Hematopoietic multipotent progenitor cell (in vitro differentiated cells): ENCODE data around the gene CYP1A1. TPM values are rescaled to one million over a fixed set of nuclear protein-coding genes. Genes with fewer than 3 reads are reported as not detected.
A peak's percentile ranks its signal among the peaks of the same experiment; 100 is the strongest.
"Not testable (repeated sequence)": the region's sequence is repeated elsewhere in the genome, so short reads cannot be mapped to it uniquely, and the experiment has no call there.

ENCODE experiments used
- DNase-seq, 3 donors: peaks; one replicate each; pipeline ENCODE4 v3.0.0-alpha.2; 2011 to 2015; ENCODE audit warnings: low read depth in 2 of 3, low spot score in 2 of 3
- total RNA-seq: library from RNA; depleted of rRNA; stranded (reverse); fragments of >200 nt; gene quantifications from one replicate; pipeline ENCODE4 v1.2.3, GENCODE V29; 2012

Gene CYP1A1
- total RNA-seq, 1 donor, result 0.27 TPM

- no peak for DNase-seq
Observed at GRCh38 chr15:74742422-74742821, 17.1 kb upstream of the CYP1A1 start.

GRCh38 chr15:74738239-74738638 lies 12.9 kb upstream of the CYP1A1 start:
- DNase-seq, result peak in 1 of 3 donors; percentile 27

- no peak for DNase-seq
Observed at GRCh38 chr15:74735305-74735704, 10.0 kb upstream of the CYP1A1 start.

- no peak for DNase-seq
Observed at GRCh38 chr15:74733269-74733668, 7.9 kb upstream of the CYP1A1 start.

- DNase-seq, result no peak
Observed at GRCh38 chr15:74732846-74733245, 7.5 kb upstream of the CYP1A1 start.

GRCh38 chr15:74730619-74731316 lies 5.4 kb upstream of the CYP1A1 start:
- no peak for DNase-seq

- DNase-seq, result not testable (repeated sequence)
Observed at GRCh38 chr15:74729372-74729771, 4.0 kb upstream of the CYP1A1 start.

- not testable (repeated sequence) for DNase-seq
Observed at GRCh38 chr15:74728699-74729098, 3.4 kb upstream of the CYP1A1 start.

GRCh38 chr15:74727727-74728126 lies 2.4 kb upstream of the CYP1A1 start:
- no peak for DNase-seq

GRCh38 chr15:74726774-74727164 lies 1.4 kb upstream of the CYP1A1 start:
- DNase-seq, result no peak

GRCh38 chr15:74725845-74726773 lies 781 bp upstream of the CYP1A1 start:
- DNase-seq, result peak in 2 of 3 donors; percentile 41 to 73

GRCh38 chr15:74724570-74725224 lies 631 bp downstream of the CYP1A1 start:
- DNase-seq, result no peak

GRCh38 chr15:74723754-74724334 lies 1.5 kb downstream of the CYP1A1 start:
- DNase-seq, result peak in 2 of 3 donors; percentile 44 to 75

- DNase-seq, result no peak
Observed at GRCh38 chr15:74723187-74723586, 2.1 kb downstream of the CYP1A1 start.

- DNase-seq, result no peak
Observed at GRCh38 chr15:74722591-74722990, 2.7 kb downstream of the CYP1A1 start.

GRCh38 chr15:74716651-74717050 lies 8.7 kb downstream of the CYP1A1 start:
- no peak for DNase-seq

GRCh38 chr15:74712311-74712710 lies 13.0 kb downstream of the CYP1A1 start:
- no peak for DNase-seq

- DNase-seq, result no peak
Observed at GRCh38 chr15:74710319-74711094, 14.8 kb downstream of the CYP1A1 start.

- DNase-seq, result no peak
Observed at GRCh38 chr15:74709892-74710291, 15.4 kb downstream of the CYP1A1 start.

- DNase-seq, result no peak
Observed at GRCh38 chr15:74709011-74709410, 16.3 kb downstream of the CYP1A1 start.
